A549 treated with Mapracorat at 1 μM for 4 hours (cell line): ENCODE measurements around the gene THAP8. TPM values are rescaled to one million over a fixed set of nuclear protein-coding genes. Genes with fewer than 3 reads are reported as not detected.

Source experiments
- total RNA-seq: library from RNA; stranded (reverse); fragments of 200-300 nt; extraction: Qiagen RNA extraction; gene quantifications from 5 replicates; pipeline ENCODE4 v1.2.3, GENCODE V29; 2022

The THAP8 gene
- 4.9 to 8.1 TPM (median 6.5 TPM) in 5 replicates for total RNA-seq

GRCh38 chr19:36054119-36054732 lies at the start of gene THAP8:
Gene THAP8 (minus strand): TSS chr19:36054285. CDS start chr19:36054217, 68 bp downstream.

GRCh38 chr19:36054733-36055686 lies 925 bp upstream of the THAP8 start, which contains the start of gene WDR62:
Gene WDR62 (plus strand): TSS chr19:36054897. CDS start chr19:36054972, 75 bp downstream.

GRCh38 chr19:36032251-36033104 lies 21.6 kb downstream of the THAP8 start, which contains the start of gene CLIP3:
Gene CLIP3 (minus strand): TSS chr19:36032873. CDS start chr19:36032357, 516 bp downstream.

GRCh38 chr19:36014012-36014924 lies 39.8 kb downstream of the THAP8 start, which contains the start of gene ALKBH6:
Gene ALKBH6 (minus strand): TSS chr19:36014213. CDS start chr19:36013397, 816 bp downstream.

GRCh38 chr19:36008336-36008978 lies 45.6 kb downstream of the THAP8 start, which contains the start of gene SYNE4:
Gene SYNE4 (minus strand): TSS chr19:36008813. CDS start chr19:36008681, 132 bp downstream.

GRCh38 chr19:35995048-35995993 lies 58.8 kb downstream of the THAP8 start, which contains the start of gene SDHAF1:
Gene SDHAF1 (plus strand): TSS chr19:35995188. CDS start chr19:35995275, 87 bp downstream.

Other genes with a start within 250 kb of the THAP8 start
- 0.16 to 0.53 TPM (median 0.34 TPM) in 5 replicates for gene PRODH2, start 241.4 kb downstream of the THAP8 start, total RNA-seq
- 0.27 to 0.75 TPM (median 0.56 TPM) in 5 replicates for gene NPHS1, start 201.8 kb downstream of the THAP8 start, total RNA-seq
- gene KIRREL2, start 197.4 kb downstream of the THAP8 start, total RNA-seq = 0.42 to 0.60 TPM (median 0.55 TPM) in 5 replicates
- 73.4 to 99.4 TPM (median 94.1 TPM) in 5 replicates for gene APLP1, start 185.7 kb downstream of the THAP8 start, total RNA-seq
- gene NFKBID, start 153.7 kb downstream of the THAP8 start, total RNA-seq = 5.5 to 7.7 TPM (median 6.2 TPM) in 5 replicates
- 0.30 to 0.45 TPM (median 0.35 TPM) in 5 replicates for gene HCST, start 151.8 kb downstream of the THAP8 start, total RNA-seq
- gene TYROBP, start 146.0 kb downstream of the THAP8 start, total RNA-seq = not detected in 5 replicates
- gene LRFN3, start 117.9 kb downstream of the THAP8 start, total RNA-seq = 12.9 to 23.3 TPM (median 21.0 TPM) in 5 replicates
- 28.4 to 51.5 TPM (median 47.8 TPM) in 5 replicates for gene SDHAF1, start 59.1 kb downstream of the THAP8 start, total RNA-seq
- 0.11 to 0.28 TPM (median 0.15 TPM) in 5 replicates for gene SYNE4, start 45.5 kb downstream of the THAP8 start, total RNA-seq
- gene ALKBH6, start 40.1 kb downstream of the THAP8 start, total RNA-seq = 21.2 to 31.5 TPM (median 22.9 TPM) in 5 replicates
- gene CLIP3, start 21.4 kb downstream of the THAP8 start, total RNA-seq = 0.72 to 1.3 TPM (median 0.84 TPM) in 5 replicates
- gene WDR62, start 612 bp upstream of the THAP8 start, total RNA-seq = 19.3 to 30.3 TPM (median 26.1 TPM) in 5 replicates
- gene OVOL3, start 56.9 kb upstream of the THAP8 start, total RNA-seq = 0.29 to 0.78 TPM (median 0.41 TPM) in 4 of 5 replicates, not detected in the other
- 235 to 264 TPM (median 260 TPM) in 5 replicates for gene POLR2I, start 60.6 kb upstream of the THAP8 start, total RNA-seq
- 470 to 583 TPM (median 556 TPM) in 5 replicates for gene TBCB, start 61.2 kb upstream of the THAP8 start, total RNA-seq
- 1,613 to 2,236 TPM (median 2,124 TPM) in 5 replicates for gene CAPNS1, start 85.8 kb upstream of the THAP8 start, total RNA-seq
- gene COX7A1, start 98.2 kb upstream of the THAP8 start, total RNA-seq = not detected in 5 replicates
- gene ZNF565, start 160.4 kb upstream of the THAP8 start, total RNA-seq = 3.9 to 5.2 TPM (median 4.3 TPM) in 5 replicates
- 105 to 154 TPM (median 113 TPM) in 5 replicates for gene ZNF146, start 160.8 kb upstream of the THAP8 start, total RNA-seq